Osteoblast (primary cell): Measurements from ENCODE around the gene CTU2. TPM values are rescaled to one million over a fixed set of nuclear protein-coding genes. Genes with fewer than 3 reads are reported as not detected.

Experiments used
- DNase-seq: peaks from one replicate; pipeline ENCODE4 v3.0.0; 2011; ENCODE audit warnings: low spot score, mixed read lengths; ENCODE audit not compliant: insufficient read length; ENCODE audit errors: missing footprints
- H2AFZ ChIP-seq: 2 replicates; pipeline ENCODE4 v1.6.0; 2011; ENCODE audit warnings: mild to moderate bottlenecking, low read length
- H3K27ac ChIP-seq: 2 replicates; pipeline ENCODE4 v1.5.1; 2011; ENCODE audit warnings: mild to moderate bottlenecking, low read depth, low read length, moderate library complexity
- H3K27me3 ChIP-seq: 2 replicates; pipeline ENCODE4 v1.6.0; 2012; ENCODE audit warnings: mild to moderate bottlenecking, control low read depth, inconsistent platforms, low read length, moderate library complexity; ENCODE audit not compliant: insufficient read depth
- H3K36me3 ChIP-seq: 2 replicates; pipeline ENCODE4 v1.5.1; 2011; ENCODE audit warnings: mild to moderate bottlenecking, low read length, control low read depth, moderate library complexity; ENCODE audit not compliant: insufficient read depth
- H3K4me1 ChIP-seq: 2 replicates; pipeline ENCODE4 v1.5.1; 2011; ENCODE audit warnings: mild to moderate bottlenecking, low read length, control low read depth, moderate library complexity; ENCODE audit not compliant: insufficient read depth
- H3K4me2 ChIP-seq: 2 replicates; pipeline ENCODE4 v1.6.0; 2011; ENCODE audit warnings: mild to moderate bottlenecking, low read length; ENCODE audit not compliant: insufficient read depth
- H3K4me3 ChIP-seq: fragments of 200-600 bp; sonication (generic); 3 replicates; pipeline ENCODE4 v1.5.1; 2012; ENCODE audit warnings: mild to moderate bottlenecking, low read length, inconsistent platforms; ENCODE audit not compliant: insufficient read depth
- H3K79me2 ChIP-seq: 2 replicates; pipeline ENCODE4 v1.6.0; 2012; ENCODE audit warnings: mild to moderate bottlenecking, low read length, control low read depth, inconsistent platforms; ENCODE audit not compliant: insufficient read depth
- H3K9me3 ChIP-seq: 2 replicates; pipeline ENCODE4 v1.5.1; 2011; ENCODE audit warnings: low read depth, low read length, control low read depth
- H4K20me1 ChIP-seq: 2 replicates; pipeline ENCODE4 v1.6.0; 2012; ENCODE audit warnings: mild to moderate bottlenecking, low read length, control low read depth; ENCODE audit not compliant: insufficient read depth
- total RNA-seq: library from RNA; depleted of rRNA; stranded (reverse); fragments of >200 nt; gene quantifications from 2 replicates; pipeline ENCODE4 v1.2.3, GENCODE V29; 2012
- TF ChIP-seq, protein P1 (sequence below): IDR thresholded peaks from 2 replicates; pipeline ENCODE4 v1.5.1; 2011; ENCODE audit warnings: mild to moderate bottlenecking, low read depth, low read length, moderate library complexity; ENCODE audit errors: extremely low read depth

The CTU2 gene
- total RNA-seq, 1 donor = 14.8 TPM

DNA sequence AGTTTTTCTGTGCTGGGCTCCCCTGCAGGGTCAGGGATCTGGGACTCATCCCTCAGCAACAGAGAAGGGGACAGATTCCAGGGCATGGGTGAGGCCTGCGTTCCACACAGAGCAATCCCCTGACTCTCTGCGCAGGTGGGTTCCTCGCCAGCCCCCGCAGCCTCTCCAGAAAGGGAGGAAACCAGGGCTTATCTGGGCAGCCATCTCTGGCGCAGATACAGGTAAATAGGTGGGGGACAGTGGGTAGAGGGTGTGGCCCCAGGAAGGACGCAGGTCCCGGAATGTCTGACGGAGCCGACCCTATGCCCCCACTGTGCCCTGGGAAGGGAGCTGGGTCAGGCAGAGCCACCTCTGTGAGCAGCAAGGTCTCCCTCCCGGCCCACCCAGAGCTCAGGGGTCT lies 55.5 kb downstream of the CTU2 start:
- Histone ChIP-seq H3K9me3 (no peaks in the 10 kb centered on the region), H3K27me3 (no peaks in the 10 kb centered on the region), H4K20me1 (peaks cover 73% of the 10 kb centered on the region), H3K4me2 (no peak overlapping the region), H2AFZ (no peak overlapping the region), H3K4me3 (no peak overlapping the region), H3K27ac (no peak overlapping the region), H3K79me2 (peaks cover 100% of the 10 kb centered on the region), H3K36me3 (peaks cover 9% of the 10 kb centered on the region), H3K4me1 (peaks cover 18% of the 10 kb centered on the region)
- DNase-seq = no peak
- TF ChIP-seq, protein P1, sequence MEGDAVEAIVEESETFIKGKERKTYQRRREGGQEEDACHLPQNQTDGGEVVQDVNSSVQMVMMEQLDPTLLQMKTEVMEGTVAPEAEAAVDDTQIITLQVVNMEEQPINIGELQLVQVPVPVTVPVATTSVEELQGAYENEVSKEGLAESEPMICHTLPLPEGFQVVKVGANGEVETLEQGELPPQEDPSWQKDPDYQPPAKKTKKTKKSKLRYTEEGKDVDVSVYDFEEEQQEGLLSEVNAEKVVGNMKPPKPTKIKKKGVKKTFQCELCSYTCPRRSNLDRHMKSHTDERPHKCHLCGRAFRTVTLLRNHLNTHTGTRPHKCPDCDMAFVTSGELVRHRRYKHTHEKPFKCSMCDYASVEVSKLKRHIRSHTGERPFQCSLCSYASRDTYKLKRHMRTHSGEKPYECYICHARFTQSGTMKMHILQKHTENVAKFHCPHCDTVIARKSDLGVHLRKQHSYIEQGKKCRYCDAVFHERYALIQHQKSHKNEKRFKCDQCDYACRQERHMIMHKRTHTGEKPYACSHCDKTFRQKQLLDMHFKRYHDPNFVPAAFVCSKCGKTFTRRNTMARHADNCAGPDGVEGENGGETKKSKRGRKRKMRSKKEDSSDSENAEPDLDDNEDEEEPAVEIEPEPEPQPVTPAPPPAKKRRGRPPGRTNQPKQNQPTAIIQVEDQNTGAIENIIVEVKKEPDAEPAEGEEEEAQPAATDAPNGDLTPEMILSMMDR = no peak

DNA sequence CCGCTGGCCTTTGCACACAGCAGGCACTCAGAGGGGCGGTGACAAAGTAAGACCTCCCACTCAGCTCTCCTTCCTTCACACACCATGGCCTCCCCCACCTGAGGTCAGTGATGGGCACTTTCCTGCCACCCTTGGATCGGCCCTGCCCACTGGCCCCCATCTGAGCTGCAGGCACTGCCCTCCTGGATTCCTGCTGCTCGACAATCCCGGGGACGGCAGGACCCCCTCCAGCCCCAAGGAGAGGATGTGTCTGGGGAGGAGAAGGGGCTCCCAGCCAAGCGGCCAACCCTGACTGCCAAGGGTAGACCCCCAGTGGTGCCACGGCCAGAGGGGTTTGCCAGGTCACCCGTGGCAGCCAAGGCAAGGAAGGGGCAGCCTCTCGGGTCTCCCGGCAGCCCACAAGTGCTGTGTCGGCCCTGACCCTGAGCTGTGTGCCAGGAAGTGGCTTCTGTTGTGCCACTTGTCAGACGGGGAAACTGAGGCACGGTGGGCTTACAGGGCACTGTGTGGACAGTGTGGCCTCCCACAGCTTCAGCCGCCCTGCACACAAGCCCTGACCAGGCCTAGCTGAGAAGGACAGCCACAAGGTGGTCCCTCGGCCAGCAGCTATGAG lies 56.1 kb downstream of the CTU2 start:
- Histone ChIP-seq H4K20me1 (peaks cover 78% of the 10 kb centered on the region), H3K4me3 (no peak overlapping the region), H3K4me1 (peaks cover 19% of the 10 kb centered on the region)

DNA sequence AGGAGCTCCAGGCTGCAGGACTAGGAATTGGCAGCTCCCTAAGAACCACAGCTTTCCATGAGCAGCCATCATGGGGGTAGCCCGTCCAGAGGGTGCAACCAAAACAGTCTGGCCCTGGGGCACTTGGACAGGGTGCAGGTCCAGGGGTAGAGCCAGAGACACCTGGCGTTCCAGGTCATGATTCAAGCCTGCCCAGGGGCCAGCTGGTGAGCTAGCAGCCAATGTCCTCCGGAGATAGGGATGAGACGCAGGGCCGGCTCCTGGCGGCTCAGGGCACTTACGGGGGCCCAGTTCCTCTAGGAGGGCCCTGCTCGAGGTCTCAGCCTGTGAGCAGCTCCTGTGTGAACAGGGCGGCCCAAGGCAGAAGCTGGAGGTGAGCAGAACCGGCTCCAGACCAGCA lies 56.6 kb downstream of the CTU2 start:
- Histone ChIP-seq H3K4me1 (peaks cover 25% of the 10 kb centered on the region), H3K27ac (no peak overlapping the region), H3K36me3 (peaks cover 9% of the 10 kb centered on the region)

More for the DNA sequence above, 56.1 kb downstream of the CTU2 start:
- Histone ChIP-seq H3K27ac (no peak overlapping the region), H3K79me2 (peaks cover 100% of the 10 kb centered on the region), H3K4me2 (no peak overlapping the region), H3K36me3 (peaks cover 9% of the 10 kb centered on the region), H2AFZ (no peak overlapping the region), H3K27me3 (no peaks in the 10 kb centered on the region), H3K9me3 (no peaks in the 10 kb centered on the region)
- TF ChIP-seq, protein P1 = no peak
- DNase-seq = no peak

DNA sequence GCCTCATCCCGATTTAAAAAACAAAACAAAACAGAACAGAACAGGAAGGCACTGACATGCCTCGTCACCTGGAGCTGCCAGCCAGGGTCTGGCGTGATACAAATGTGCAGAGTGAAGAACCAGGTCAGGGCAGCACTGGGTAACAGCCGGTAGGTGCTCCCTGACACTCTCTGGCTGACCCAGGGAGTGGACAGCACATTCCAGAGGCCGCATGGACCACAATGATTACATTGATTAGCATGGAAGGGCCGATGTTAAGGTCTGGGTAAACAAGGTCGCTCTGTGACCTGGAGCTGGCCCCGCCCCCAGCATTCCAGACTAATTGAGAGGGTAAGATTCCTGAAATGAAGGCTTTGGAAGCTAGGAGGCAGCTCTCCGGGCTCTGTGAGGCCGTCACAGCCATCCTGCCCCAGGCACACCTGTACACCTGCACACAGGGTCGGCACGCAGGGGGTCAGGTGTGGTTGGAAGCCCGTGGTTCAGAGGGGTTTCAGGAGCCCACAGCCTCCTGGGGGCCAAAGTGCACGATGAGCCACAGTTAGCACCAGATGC lies 57.3 kb downstream of the CTU2 start:
- H4K20me1 ChIP-seq = peaks cover 81% of the 10 kb centered on the region
- H3K36me3 ChIP-seq = peaks cover 7% of the 10 kb centered on the region
- no peak overlapping the region for H2AFZ ChIP-seq

More for the DNA sequence above, 56.6 kb downstream of the CTU2 start:
- TF ChIP-seq, protein P1 = no peak
- Histone ChIP-seq H4K20me1 (peaks cover 81% of the 10 kb centered on the region), H3K9me3 (no peaks in the 10 kb centered on the region), H3K27me3 (no peaks in the 10 kb centered on the region), H2AFZ (no peak overlapping the region), H3K4me3 (no peak overlapping the region), H3K4me2 (no peak overlapping the region), H3K79me2 (peaks cover 100% of the 10 kb centered on the region)
- peak; percentile 86 for DNase-seq

More for the DNA sequence above, 57.3 kb downstream of the CTU2 start:
- Histone ChIP-seq H3K27ac (no peak overlapping the region), H3K79me2 (peaks cover 100% of the 10 kb centered on the region), H3K9me3 (no peaks in the 10 kb centered on the region), H3K4me1 (peaks cover 27% of the 10 kb centered on the region), H3K4me3 (no peak overlapping the region), H3K4me2 (no peak overlapping the region), H3K27me3 (no peaks in the 10 kb centered on the region)
- peak; percentile 87 for DNase-seq
- TF ChIP-seq, protein P1 = no peak
